KOPT-K1 (cell line): ENCODE measurements around the gene KIF3B.
"Not testable (repeated sequence)": the region's sequence is repeated elsewhere in the genome, so short reads cannot be mapped to it uniquely, and the experiment has no call there.

Experiments used
- H3K27ac ChIP-seq: fragments of 200-600 bp; sonication (generic); 2 replicates; pipeline ENCODE4 v1.5.1; 2016; ENCODE audit warnings: antibody characterized with exemption, mild to moderate bottlenecking, low read depth, low read length; ENCODE audit not compliant: poor library complexity, severe bottlenecking
- H3K36me3 ChIP-seq: fragments of 200-600 bp; sonication (generic); 2 replicates; pipeline ENCODE4 v1.5.1; 2017; ENCODE audit warnings: antibody characterized with exemption, mild to moderate bottlenecking, low read length, moderate library complexity; ENCODE audit not compliant: insufficient read depth
- H3K9me3 ChIP-seq: fragments of 200-600 bp; sonication (generic); 2 replicates; pipeline ENCODE4 v1.5.1; 2017; ENCODE audit warnings: antibody characterized with exemption, low read length, mild to moderate bottlenecking; ENCODE audit not compliant: insufficient read depth, poor library complexity, severe bottlenecking

The KIF3B gene

GRCh38 chr20:32343439-32343838 lies 66.0 kb downstream of the KIF3B start:
- Histone ChIP-seq H3K36me3 (no peaks in the 10 kb centered on the region), H3K27ac (no peak overlapping the region), H3K9me3 (no peaks in the 10 kb centered on the region)

GRCh38 chr20:32344835-32345506 lies 67.5 kb downstream of the KIF3B start:
- Histone ChIP-seq H3K36me3 (no peaks in the 10 kb centered on the region), H3K9me3 (no peaks in the 10 kb centered on the region), H3K27ac (no peak overlapping the region)

- Histone ChIP-seq H3K36me3 (no peaks in the 10 kb centered on the region), H3K27ac (no peak overlapping the region), H3K9me3 (no peaks in the 10 kb centered on the region)
Observed at GRCh38 chr20:32348207-32348606, 70.8 kb downstream of the KIF3B start.

- H3K9me3 ChIP-seq = no peaks in the 10 kb centered on the region
- H3K27ac ChIP-seq = no peak overlapping the region
- no peaks in the 10 kb centered on the region for H3K36me3 ChIP-seq
Observed at GRCh38 chr20:32350421-32350820, 73.0 kb downstream of the KIF3B start.

- no peak overlapping the region for H3K27ac ChIP-seq
- no peaks in the 10 kb centered on the region for H3K9me3 ChIP-seq
- no peaks in the 10 kb centered on the region for H3K36me3 ChIP-seq
Observed at GRCh38 chr20:32352121-32352720, 74.8 kb downstream of the KIF3B start.

- H3K36me3 ChIP-seq = no peaks in the 10 kb centered on the region
- H3K9me3 ChIP-seq = no peaks in the 10 kb centered on the region
- no peak overlapping the region for H3K27ac ChIP-seq
Observed at GRCh38 chr20:32353848-32354496, 76.5 kb downstream of the KIF3B start.

- Histone ChIP-seq H3K27ac (no peak overlapping the region), H3K9me3 (no peaks in the 10 kb centered on the region)
Observed at GRCh38 chr20:32354592-32355416, 77.4 kb downstream of the KIF3B start.

GRCh38 chr20:32355417-32355841 lies 78.0 kb downstream of the KIF3B start:
- Histone ChIP-seq H3K27ac (no peak overlapping the region), H3K9me3 (no peaks in the 10 kb centered on the region), H3K36me3 (0 out of 2 replicates have a peak, but pooled peaks cover 2% of the 10 kb centered on the region)

More at GRCh38 chr20:32354592-32355416, 77.4 kb downstream of the KIF3B start:
- H3K36me3 ChIP-seq = no peaks in the 10 kb centered on the region

GRCh38 chr20:32355907-32356621 lies 78.6 kb downstream of the KIF3B start:
- not testable (repeated sequence) for H3K36me3 ChIP-seq, H3K27ac ChIP-seq, H3K9me3 ChIP-seq

GRCh38 chr20:32356622-32357374 lies 79.3 kb downstream of the KIF3B start:
- 0 out of 2 replicates have a peak, but pooled peaks cover 9% of the 10 kb centered on the region for H3K36me3 ChIP-seq
- H3K27ac ChIP-seq = peak overlapping the region; percentile 97
- no peaks in the 10 kb centered on the region for H3K9me3 ChIP-seq

- H3K9me3 ChIP-seq = no peaks in the 10 kb centered on the region
- 0 out of 2 replicates have a peak, but pooled peaks cover 9% of the 10 kb centered on the region for H3K36me3 ChIP-seq
- peak overlapping the region; percentile 97 for H3K27ac ChIP-seq
Observed at GRCh38 chr20:32357375-32357868, 80.0 kb downstream of the KIF3B start.

- Histone ChIP-seq H3K36me3 (0 out of 2 replicates have a peak, but pooled peaks cover 9% of the 10 kb centered on the region), H3K27ac (peak within 1 kb of the TSS; percentile 97), H3K9me3 (no peaks in the 10 kb centered on the region)
Observed at GRCh38 chr20:32357869-32358631, 80.6 kb downstream of the KIF3B start, which contains the start of gene ASXL1. Gene ASXL1 (plus strand): TSS chr20:32358331. CDS start chr20:32358776, 445 bp downstream.

- Histone ChIP-seq H3K36me3 (0 out of 2 replicates have a peak, but pooled peaks cover 9% of the 10 kb centered on the region), H3K9me3 (no peaks in the 10 kb centered on the region), H3K27ac (peak overlapping the region; percentile 97)
Observed at GRCh38 chr20:32358632-32358882, 81.1 kb downstream of the KIF3B start.
